ENCODE results near the gene ARV1.
"Not testable (repeated sequence)": the region's sequence is repeated elsewhere in the genome, so short reads cannot be mapped to it uniquely, and the experiment has no call there.

The ARV1 gene

GRCh38 chr1:231041719-231042261 lies 62.9 kb downstream of the ARV1 start:
- no peak for DNase-seq (ENCODE audit: low spot score)

GRCh38 chr1:231044588-231044987 lies 65.7 kb downstream of the ARV1 start:
- DNase-seq (ENCODE audit: low spot score) = no peak

- DNase-seq (ENCODE audit: low spot score) = no peak
These were observed 66.4 kb downstream of the ARV1 start for GRCh38 chr1:231045286-231045685.

- DNase-seq (ENCODE audit: low spot score) = not testable (repeated sequence)
These were observed 67.2 kb downstream of the ARV1 start for GRCh38 chr1:231045921-231046729.

GRCh38 chr1:231046730-231047395 lies 68.0 kb downstream of the ARV1 start:
- DNase-seq (ENCODE audit: low spot score) = no peak

GRCh38 chr1:231047529-231047928 lies 68.6 kb downstream of the ARV1 start:
- not testable (repeated sequence) for DNase-seq (ENCODE audit: low spot score)

GRCh38 chr1:231048419-231048818 lies 69.5 kb downstream of the ARV1 start:
- not testable (repeated sequence) for DNase-seq (ENCODE audit: low spot score)

- DNase-seq (ENCODE audit: low spot score) = no peak
These were observed 70.5 kb downstream of the ARV1 start for GRCh38 chr1:231049121-231049979.

Measured in HuH-7.5 (cell line).